Neuron (in vitro differentiated cells): ENCODE data around the gene WAC.
"Not testable (repeated sequence)": the region's sequence is repeated elsewhere in the genome, so short reads cannot be mapped to it uniquely, and the experiment has no call there.

Experiments
- H2AFZ ChIP-seq: one replicate; pipeline ENCODE4 v1.6.1; 2013; ENCODE audit warnings: low read depth, mild to moderate bottlenecking, inconsistent platforms, low read length, moderate library complexity
- H3K27me3 ChIP-seq: one replicate; pipeline ENCODE4 v1.6.1; 2013; ENCODE audit warnings: low read length; ENCODE audit not compliant: insufficient read depth
- H3K36me3 ChIP-seq: one replicate; pipeline ENCODE4 v1.6.1; 2013; ENCODE audit warnings: low read length; ENCODE audit not compliant: insufficient read depth
- H3K4me1 ChIP-seq: one replicate; pipeline ENCODE4 v1.6.1; 2013; ENCODE audit warnings: low read length; ENCODE audit not compliant: insufficient read depth
- H3K4me3 ChIP-seq: 2 replicates; pipeline ENCODE4 v1.5.1; 2013; ENCODE audit warnings: mild to moderate bottlenecking, low read length, moderate library complexity
- H3K9me3 ChIP-seq: one replicate; pipeline ENCODE4 v1.6.1; 2013; ENCODE audit warnings: low read length

The WAC gene

DNA sequence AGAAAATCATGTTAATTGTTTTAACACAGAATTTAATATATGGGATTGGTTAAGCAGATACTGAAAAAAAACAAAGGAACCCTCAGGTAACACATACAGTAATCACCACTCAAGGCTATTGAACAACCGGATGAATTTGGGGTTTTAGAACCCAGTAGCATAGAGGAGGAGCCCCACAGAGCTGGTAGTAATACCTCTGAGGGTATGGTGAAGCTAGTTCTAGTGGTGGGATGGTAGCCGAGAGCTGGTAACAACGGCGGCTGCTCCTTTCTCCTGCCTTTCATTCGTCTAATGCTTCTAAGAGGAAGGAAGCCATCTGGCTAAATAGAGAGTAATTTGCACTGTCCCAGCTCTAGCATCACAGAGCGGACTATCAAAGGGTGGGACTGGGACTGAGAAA lies 52.2 kb downstream of the WAC start:
- H3K4me3 ChIP-seq = no peak overlapping the region
- H3K9me3 ChIP-seq = no peaks in the 10 kb centered on the region
- H3K27me3 ChIP-seq = no peaks in the 10 kb centered on the region
- H3K4me1 ChIP-seq = no peaks in the 10 kb centered on the region
- no peak overlapping the region for H2AFZ ChIP-seq
- peaks cover 70% of the 10 kb centered on the region for H3K36me3 ChIP-seq

DNA sequence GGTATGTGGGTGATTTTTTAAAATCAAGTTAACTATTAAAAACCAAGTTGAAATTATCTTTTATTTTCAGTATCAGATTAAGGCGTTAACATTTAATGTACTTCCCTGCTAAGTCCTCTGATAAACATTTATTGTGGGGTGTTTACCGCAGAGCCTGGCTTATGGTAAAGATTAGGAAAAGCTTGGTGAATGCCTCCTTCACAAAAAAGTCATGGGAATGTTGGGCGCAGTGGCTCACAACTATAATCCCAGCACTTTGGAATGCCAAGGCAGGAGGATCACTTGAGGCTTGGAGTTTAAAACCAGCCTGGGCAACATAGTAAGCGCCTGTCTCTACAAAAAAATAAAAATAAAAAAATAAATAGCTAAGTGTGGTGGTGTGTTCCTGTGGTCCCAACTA lies 53.3 kb downstream of the WAC start:
- Histone ChIP-seq H3K27me3 (no peaks in the 10 kb centered on the region), H3K4me3 (no peak overlapping the region), H3K4me1 (no peaks in the 10 kb centered on the region), H3K36me3 (peaks cover 75% of the 10 kb centered on the region), H3K9me3 (no peaks in the 10 kb centered on the region), H2AFZ (no peak overlapping the region)

GRCh38 chr10:28587270-28587969 lies 54.5 kb downstream of the WAC start:
- Histone ChIP-seq H3K36me3 (peaks cover 86% of the 10 kb centered on the region), H3K4me1 (no peaks in the 10 kb centered on the region), H3K9me3 (no peaks in the 10 kb centered on the region), H3K4me3 (no peak overlapping the region), H3K27me3 (no peaks in the 10 kb centered on the region), H2AFZ (no peak overlapping the region)

GRCh38 chr10:28587970-28588290 lies 55.0 kb downstream of the WAC start:
- H3K4me3 ChIP-seq = no peak overlapping the region
- H3K9me3 ChIP-seq = no peaks in the 10 kb centered on the region
- H3K36me3 ChIP-seq = peaks cover 88% of the 10 kb centered on the region

GRCh38 chr10:28592953-28593352 lies 60.0 kb downstream of the WAC start:
- Histone ChIP-seq H3K36me3 (peaks cover 81% of the 10 kb centered on the region), H3K27me3 (no peaks in the 10 kb centered on the region), H3K4me3 (no peak overlapping the region), H2AFZ (no peak overlapping the region), H3K9me3 (no peaks in the 10 kb centered on the region), H3K4me1 (no peaks in the 10 kb centered on the region)

More at GRCh38 chr10:28587970-28588290, 55.0 kb downstream of the WAC start:
- Histone ChIP-seq H3K27me3 (no peaks in the 10 kb centered on the region), H3K4me1 (no peaks in the 10 kb centered on the region), H2AFZ (no peak overlapping the region)

- Histone ChIP-seq H3K4me3 (no peak overlapping the region), H2AFZ (no peak overlapping the region), H3K4me1 (no peaks in the 10 kb centered on the region), H3K9me3 (no peaks in the 10 kb centered on the region), H3K27me3 (no peaks in the 10 kb centered on the region), H3K36me3 (peaks cover 81% of the 10 kb centered on the region)
These were observed 60.9 kb downstream of the WAC start for GRCh38 chr10:28593811-28594210.

- Histone ChIP-seq H3K36me3 (peaks cover 78% of the 10 kb centered on the region), H3K27me3 (no peaks in the 10 kb centered on the region)
These were observed 61.5 kb downstream of the WAC start for GRCh38 chr10:28594406-28594805.

GRCh38 chr10:28595613-28596012 lies 62.7 kb downstream of the WAC start:
- Histone ChIP-seq H3K4me1 (no peaks in the 10 kb centered on the region), H2AFZ (no peak overlapping the region), H3K9me3 (no peaks in the 10 kb centered on the region), H3K27me3 (no peaks in the 10 kb centered on the region), H3K36me3 (peaks cover 74% of the 10 kb centered on the region), H3K4me3 (no peak overlapping the region)

More at GRCh38 chr10:28594406-28594805, 61.5 kb downstream of the WAC start:
- H3K4me1 ChIP-seq = no peaks in the 10 kb centered on the region
- no peak overlapping the region for H3K4me3 ChIP-seq
- H2AFZ ChIP-seq = no peak overlapping the region
- no peaks in the 10 kb centered on the region for H3K9me3 ChIP-seq

GRCh38 chr10:28600056-28600455 lies 67.1 kb downstream of the WAC start:
- Histone ChIP-seq H3K4me1 (no peaks in the 10 kb centered on the region), H3K4me3 (no peak overlapping the region), H3K9me3 (no peaks in the 10 kb centered on the region), H3K27me3 (no peaks in the 10 kb centered on the region), H2AFZ (no peak overlapping the region), H3K36me3 (peaks cover 56% of the 10 kb centered on the region)

GRCh38 chr10:28601012-28601411 lies 68.1 kb downstream of the WAC start:
- H3K4me1 ChIP-seq = no peaks in the 10 kb centered on the region
- peaks cover 53% of the 10 kb centered on the region for H3K36me3 ChIP-seq
- H3K4me3 ChIP-seq = no peak overlapping the region
- H2AFZ ChIP-seq = no peak overlapping the region
- H3K27me3 ChIP-seq = no peaks in the 10 kb centered on the region
- H3K9me3 ChIP-seq = no peaks in the 10 kb centered on the region

- no peaks in the 10 kb centered on the region for H3K4me1 ChIP-seq
- peaks cover 49% of the 10 kb centered on the region for H3K36me3 ChIP-seq
- no peaks in the 10 kb centered on the region for H3K27me3 ChIP-seq
- no peak overlapping the region for H3K4me3 ChIP-seq
- H2AFZ ChIP-seq = no peak overlapping the region
- no peaks in the 10 kb centered on the region for H3K9me3 ChIP-seq
These were observed 71.9 kb downstream of the WAC start for GRCh38 chr10:28604567-28605536.

DNA sequence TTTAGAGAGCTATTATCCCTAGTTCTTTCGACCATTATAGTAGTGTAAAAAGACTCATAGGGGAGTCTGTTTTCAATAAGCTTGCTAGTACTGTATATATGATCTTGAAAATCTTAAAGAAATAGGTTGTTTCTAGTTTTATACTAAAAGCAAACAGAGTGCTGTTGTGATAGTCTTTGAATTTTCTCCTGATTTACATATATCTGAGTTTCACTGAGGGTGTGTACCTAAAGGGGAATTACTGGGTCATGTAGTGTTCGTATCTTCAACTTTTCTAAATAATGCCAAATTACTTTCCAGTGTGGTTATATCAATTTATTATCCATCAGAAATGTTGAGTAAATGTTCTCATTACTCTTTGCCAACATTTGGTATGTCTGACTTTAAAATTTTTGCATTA lies 73.7 kb downstream of the WAC start:
- no peak overlapping the region for H3K4me3 ChIP-seq
- H2AFZ ChIP-seq = no peak overlapping the region
- no peaks in the 10 kb centered on the region for H3K9me3 ChIP-seq
- H3K27me3 ChIP-seq = no peaks in the 10 kb centered on the region
- H3K36me3 ChIP-seq = peaks cover 58% of the 10 kb centered on the region
- no peaks in the 10 kb centered on the region for H3K4me1 ChIP-seq

GRCh38 chr10:28609636-28610035 lies 76.7 kb downstream of the WAC start:
- H3K36me3 ChIP-seq = peaks cover 75% of the 10 kb centered on the region
- not testable (repeated sequence) for H3K4me3 ChIP-seq, H3K9me3 ChIP-seq, H2AFZ ChIP-seq, H3K4me1 ChIP-seq, H3K27me3 ChIP-seq
